Subcutaneous adipose tissue (tissue), 4 donors: ENCODE data around the gene CCNF. TPM values are rescaled to one million over a fixed set of nuclear protein-coding genes. Genes with fewer than 3 reads are reported as not detected.

Source experiments
- CTCF ChIP-seq: fragments of 450-650 bp; IDR thresholded peaks from one replicate; pipeline ENCODE4 v1.5.1; 2016; ENCODE audit warnings: low read depth, mild to moderate bottlenecking, control low read depth, antibody characterized with exemption, moderate library complexity
- total RNA-seq, 4 donors: library from RNA; depleted of rRNA; stranded (reverse); fragments of >200 nt; gene quantifications; one replicate each; pipeline ENCODE4 v1.1.0, GENCODE V29; 2016

Gene CCNF
- total RNA-seq, 4 donors from 2014 or later: 1.8 to 5.1 (median 2.0) TPM

- TF ChIP-seq CTCF: no peak
Observed at GRCh38 chr16:2482708-2483534, 53.7 kb downstream of the CCNF start.

- TF ChIP-seq CTCF: no peak
Observed at GRCh38 chr16:2483939-2484897, 55.0 kb downstream of the CCNF start.

GRCh38 chr16:2484898-2485508 lies 55.8 kb downstream of the CCNF start:
- TF ChIP-seq CTCF: no peak

- no peak for TF ChIP-seq CTCF
Observed at GRCh38 chr16:2485811-2486507, 56.7 kb downstream of the CCNF start.

GRCh38 chr16:2486645-2487516 lies 57.6 kb downstream of the CCNF start:
- TF ChIP-seq CTCF: no peak

GRCh38 chr16:2487517-2487842 lies 58.2 kb downstream of the CCNF start:
- no peak for TF ChIP-seq CTCF
